ENCODE results near the gene ATP10B. TPM values are rescaled to one million over a fixed set of nuclear protein-coding genes. Genes with fewer than 3 reads are reported as not detected.

ATP10B gene
- total and polyA plus RNA-seq, 2 experiments from 2014 or later = not detected

DNA sequence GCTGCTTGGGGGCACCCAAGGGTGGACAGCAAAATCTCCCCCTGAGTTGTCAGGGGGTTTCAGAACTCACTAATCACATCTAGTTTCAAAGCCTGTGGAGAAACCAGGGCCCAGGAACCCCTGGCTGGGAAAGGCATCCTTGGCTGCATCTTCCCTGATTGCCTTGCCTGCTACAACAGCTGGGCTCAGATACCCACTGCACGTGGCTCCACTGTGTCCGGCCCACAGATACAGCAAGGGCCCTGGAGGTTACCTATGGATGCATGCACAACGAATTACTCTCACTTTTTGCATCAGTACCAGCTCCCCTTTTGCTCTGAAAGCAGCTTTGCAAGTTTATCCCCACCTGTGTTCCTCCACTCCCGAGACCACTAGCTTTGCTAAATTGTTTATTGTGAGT lies 55.0 kb downstream of the ATP10B start:
- Histone ChIP-seq H4K20me1 (ENCODE audit: insufficient read depth) (no peaks in the 10 kb centered on the region), H3K4me1 (ENCODE audit: insufficient read depth) (no peaks in the 10 kb centered on the region), H3K4me2 (ENCODE audit: unreplicated experiment) (no peak overlapping the region), H3K9me2 (ENCODE audit: insufficient read depth) (no peaks in the 10 kb centered on the region), H3K4me3 (no peak overlapping the region), H3K27me3 (replicated peaks; ENCODE audit: insufficient read depth) (no peaks in the 10 kb centered on the region), H3F3A (ENCODE audit: insufficient read depth) (no peaks in the 10 kb centered on the region), H3K27ac (no peak overlapping the region), H3K9ac (no peak overlapping the region), H2AFZ (no peak overlapping the region), H3K36me3 (ENCODE audit: low read depth) (no peaks in the 10 kb centered on the region), H3K9me3 (ENCODE audit: low read depth) (no peaks in the 10 kb centered on the region), H3K79me2 (ENCODE audit: insufficient read depth) (no peaks in the 10 kb centered on the region)
- WGBS, 2 experiments (ENCODE audit: low coverage in 1 of 2, low lambda C conversion rate in 2 of 2, missing lambda C conversion rate in 2 of 2) = 14 to 15% methylated on average over 4 of the region's 4 CpGs
- no peak for DNase-seq
- in situ Hi-C loops (cut with MboI) = no loop called here
- TF ChIP-seq EZH2phosphoT487 (IDR thresholded peaks at IDR 0.05; ENCODE audit: insufficient read depth, low read depth) = no peak
- no peak for TF ChIP-seq EZH2 (IDR thresholded peaks at IDR 0.05; ENCODE audit: insufficient read depth, poor library complexity, severe bottlenecking)

DNA sequence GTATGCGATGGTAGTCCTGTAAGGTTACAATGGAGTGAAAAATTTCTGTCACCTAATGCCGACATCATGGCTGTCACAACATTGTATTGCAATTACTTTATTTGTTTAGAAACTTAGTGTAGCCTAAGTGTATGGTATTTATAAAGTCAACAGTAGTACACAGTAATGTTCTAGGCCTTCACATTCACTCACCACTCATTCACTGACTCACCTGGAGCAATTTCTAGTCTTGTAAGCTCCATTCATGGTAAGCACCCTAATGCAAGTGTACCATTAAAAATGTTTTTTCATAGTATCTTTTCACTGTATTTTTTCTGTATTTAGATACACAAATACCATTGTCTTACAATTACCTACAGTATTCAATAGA lies 58.5 kb downstream of the ATP10B start:
- H3K9ac ChIP-seq = no peak overlapping the region
- no peaks in the 10 kb centered on the region for H3K4me1 ChIP-seq (ENCODE audit: insufficient read depth)
- H3K27me3 ChIP-seq (replicated peaks; ENCODE audit: insufficient read depth) = no peaks in the 10 kb centered on the region
- no peaks in the 10 kb centered on the region for H3K36me3 ChIP-seq (ENCODE audit: low read depth)
- H2AFZ ChIP-seq = no peak overlapping the region
- H3K9me2 ChIP-seq (ENCODE audit: insufficient read depth) = no peaks in the 10 kb centered on the region
- H3K9me3 ChIP-seq (ENCODE audit: low read depth) = no peaks in the 10 kb centered on the region
- no peaks in the 10 kb centered on the region for H4K20me1 ChIP-seq (ENCODE audit: insufficient read depth)
- no peaks in the 10 kb centered on the region for H3F3A ChIP-seq (ENCODE audit: insufficient read depth)
- H3K4me3 ChIP-seq = no peak overlapping the region
- H3K79me2 ChIP-seq (ENCODE audit: insufficient read depth) = no peaks in the 10 kb centered on the region
- no peak overlapping the region for H3K4me2 ChIP-seq (ENCODE audit: unreplicated experiment)
- no peak for TF ChIP-seq EZH2 (IDR thresholded peaks at IDR 0.05; ENCODE audit: insufficient read depth, poor library complexity, severe bottlenecking)
- in situ Hi-C loops (cut with MboI) = no loop called here
- WGBS, 2 experiments (ENCODE audit: low coverage in 1 of 2, low lambda C conversion rate in 2 of 2, missing lambda C conversion rate in 2 of 2) = 35 to 59% methylated on average over 2 of the region's 2 CpGs
- DNase-seq = no peak
- H3K27ac ChIP-seq = no peak overlapping the region

DNA sequence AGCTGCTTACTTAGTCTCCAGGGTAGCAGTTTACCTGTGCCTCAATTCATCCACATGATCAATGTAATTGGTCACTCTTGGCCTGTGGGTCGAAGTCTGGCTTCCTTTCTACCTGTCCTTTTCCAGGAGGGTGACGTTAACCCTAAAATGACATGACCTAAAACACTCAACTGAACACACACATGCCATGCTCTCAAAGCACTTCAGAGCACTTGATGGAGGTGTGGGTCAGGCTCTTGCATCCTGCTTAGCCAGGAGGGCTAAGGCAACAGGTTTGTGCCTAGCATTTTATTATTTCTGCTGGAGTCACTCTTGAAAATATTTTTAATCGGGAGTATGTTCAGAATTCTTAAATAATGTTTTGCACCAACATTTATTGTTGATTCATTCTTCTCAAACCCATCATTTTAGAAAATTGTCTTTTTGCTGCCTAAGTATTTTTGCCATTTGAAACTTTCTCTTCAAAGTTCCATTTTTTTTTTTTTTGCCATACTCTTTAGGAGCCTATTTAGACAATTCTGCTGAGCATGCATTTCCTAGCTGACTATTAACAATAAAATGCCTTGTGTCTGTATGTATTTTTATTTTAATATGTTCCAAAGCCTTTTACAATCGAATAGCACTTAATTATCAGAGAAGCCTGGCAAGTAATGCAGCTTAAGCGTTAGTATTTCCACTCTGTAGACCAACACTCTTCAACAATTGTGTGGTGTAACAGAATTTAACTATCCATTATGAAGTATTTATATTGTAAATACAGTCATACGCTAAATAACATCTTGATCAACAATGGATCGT lies 59.1 kb downstream of the ATP10B start:
- H3K27ac ChIP-seq = no peak overlapping the region
- no peak overlapping the region for H3K9ac ChIP-seq
- H2AFZ ChIP-seq = no peak overlapping the region
- no peaks in the 10 kb centered on the region for H3K27me3 ChIP-seq (replicated peaks; ENCODE audit: insufficient read depth)
- no peaks in the 10 kb centered on the region for H4K20me1 ChIP-seq (ENCODE audit: insufficient read depth)
- DNase-seq = no peak
- no peaks in the 10 kb centered on the region for H3F3A ChIP-seq (ENCODE audit: insufficient read depth)
- in situ Hi-C loops (cut with MboI) = no loop called here
- TF ChIP-seq EZH2phosphoT487 (IDR thresholded peaks at IDR 0.05; ENCODE audit: insufficient read depth, low read depth) = no peak
- no peak for TF ChIP-seq EZH2 (IDR thresholded peaks at IDR 0.05; ENCODE audit: insufficient read depth, poor library complexity, severe bottlenecking)
- no peaks in the 10 kb centered on the region for H3K4me1 ChIP-seq (ENCODE audit: insufficient read depth)
- H3K4me2 ChIP-seq (ENCODE audit: unreplicated experiment) = no peak overlapping the region
- H3K36me3 ChIP-seq (ENCODE audit: low read depth) = no peaks in the 10 kb centered on the region
- no peaks in the 10 kb centered on the region for H3K9me3 ChIP-seq (ENCODE audit: low read depth)
- H3K9me2 ChIP-seq (ENCODE audit: insufficient read depth) = no peaks in the 10 kb centered on the region
- no peaks in the 10 kb centered on the region for H3K79me2 ChIP-seq (ENCODE audit: insufficient read depth)
- H3K4me3 ChIP-seq = no peak overlapping the region
- WGBS, 2 experiments (ENCODE audit: low coverage in 1 of 2, low lambda C conversion rate in 2 of 2, missing lambda C conversion rate in 2 of 2) = 27 to 32% methylated on average over 7 of the region's 7 CpGs

DNA sequence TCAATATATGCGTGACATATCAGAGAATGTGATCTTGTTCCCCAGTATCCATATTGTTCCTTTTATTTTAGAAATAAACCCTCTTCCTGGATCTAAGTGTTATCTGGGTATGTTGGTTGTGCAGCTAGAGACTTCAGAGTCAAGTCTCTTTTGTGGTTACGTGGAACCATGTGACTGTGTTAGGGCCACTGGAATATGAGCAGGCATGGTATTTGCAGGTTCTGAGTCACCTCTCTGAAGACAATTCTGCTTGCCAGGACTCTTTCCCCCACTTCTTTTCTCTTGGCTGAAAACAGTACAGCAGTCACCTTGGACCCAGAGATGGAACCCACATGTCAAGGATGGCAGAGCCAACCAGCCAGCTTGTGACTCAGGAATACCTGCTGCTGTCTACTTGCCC lies 59.7 kb downstream of the ATP10B start:
- in situ Hi-C loops (cut with MboI) = no loop called here
- TF ChIP-seq EZH2 (IDR thresholded peaks at IDR 0.05; ENCODE audit: insufficient read depth, poor library complexity, severe bottlenecking) (no peak), EZH2phosphoT487 (IDR thresholded peaks at IDR 0.05; ENCODE audit: insufficient read depth, low read depth) (no peak)
- Histone ChIP-seq H2AFZ (no peak overlapping the region), H3K9me3 (ENCODE audit: low read depth) (no peaks in the 10 kb centered on the region), H4K20me1 (ENCODE audit: insufficient read depth) (no peaks in the 10 kb centered on the region), H3K4me2 (ENCODE audit: unreplicated experiment) (no peak overlapping the region), H3K27ac (no peak overlapping the region), H3K4me1 (ENCODE audit: insufficient read depth) (no peaks in the 10 kb centered on the region), H3K27me3 (replicated peaks; ENCODE audit: insufficient read depth) (no peaks in the 10 kb centered on the region), H3K9ac (no peak overlapping the region), H3F3A (ENCODE audit: insufficient read depth) (no peaks in the 10 kb centered on the region), H3K36me3 (ENCODE audit: low read depth) (no peaks in the 10 kb centered on the region), H3K4me3 (no peak overlapping the region), H3K9me2 (ENCODE audit: insufficient read depth) (no peaks in the 10 kb centered on the region), H3K79me2 (ENCODE audit: insufficient read depth) (no peaks in the 10 kb centered on the region)
- DNase-seq = no peak
- 31 to 47% methylated on average over 2 of the region's 2 CpGs for WGBS, 2 experiments (ENCODE audit: low coverage in 1 of 2, low lambda C conversion rate in 2 of 2, missing lambda C conversion rate in 2 of 2)

Data from GM23248 (cell line).